ENCODE results near the gene KITLG.

GRCh38 chr12:88570103-88570502 lies 10.2 kb downstream of the KITLG start:
- no peak for TF ChIP-seq CTCF (IDR thresholded peaks at IDR 0.05 in 4 of 5, conservative IDR thresholded peaks at IDR 0.05 in 1 of 5)
- TF ChIP-seq POLR2A (IDR thresholded peaks at IDR 0.05): no peak
